GM12891 (cell line): ENCODE results near the gene HOXD10.

Experiments used
- DNase-seq: peaks from one replicate; pipeline ENCODE4 v3.0.0; 2011; ENCODE audit warnings: low spot score; ENCODE audit not compliant: insufficient read length
- FAIRE-seq: peaks from 2 replicates; lab custom pipeline; 2011; peaks lifted over from hg19 to GRCh38; lab: Jason Lieb, UNC
- PAX5 ChIP-seq: IDR thresholded peaks from 2 replicates; pipeline ENCODE4 v1.6.1; 2011; ENCODE audit warnings: low read length, moderate library complexity, mild to moderate bottlenecking; ENCODE audit not compliant: insufficient read depth, severe bottlenecking
- POLR2A ChIP-seq: IDR thresholded peaks from 2 replicates; pipeline ENCODE4 v1.6.1; 2011; ENCODE audit warnings: low read depth, low read length, control low read depth
- POLR2AphosphoS5 ChIP-seq: IDR thresholded peaks from 2 replicates; pipeline ENCODE4 v1.6.1; 2011; ENCODE audit warnings: low read depth, low read length, control low read depth
- POU2F2 ChIP-seq: IDR thresholded peaks from 2 replicates; pipeline ENCODE4 v1.6.1; 2011; ENCODE audit warnings: low read depth, mild to moderate bottlenecking, control low read depth, low read length, moderate library complexity
- SPI1 ChIP-seq: IDR thresholded peaks from 2 replicates; pipeline ENCODE4 v1.6.1; 2011; ENCODE audit warnings: low read depth, low read length, control low read depth
- TAF1 ChIP-seq: IDR thresholded peaks from 2 replicates; pipeline ENCODE4 v1.6.1; 2011; ENCODE audit warnings: low read depth, low read length, control low read depth

HOXD10 gene

DNA sequence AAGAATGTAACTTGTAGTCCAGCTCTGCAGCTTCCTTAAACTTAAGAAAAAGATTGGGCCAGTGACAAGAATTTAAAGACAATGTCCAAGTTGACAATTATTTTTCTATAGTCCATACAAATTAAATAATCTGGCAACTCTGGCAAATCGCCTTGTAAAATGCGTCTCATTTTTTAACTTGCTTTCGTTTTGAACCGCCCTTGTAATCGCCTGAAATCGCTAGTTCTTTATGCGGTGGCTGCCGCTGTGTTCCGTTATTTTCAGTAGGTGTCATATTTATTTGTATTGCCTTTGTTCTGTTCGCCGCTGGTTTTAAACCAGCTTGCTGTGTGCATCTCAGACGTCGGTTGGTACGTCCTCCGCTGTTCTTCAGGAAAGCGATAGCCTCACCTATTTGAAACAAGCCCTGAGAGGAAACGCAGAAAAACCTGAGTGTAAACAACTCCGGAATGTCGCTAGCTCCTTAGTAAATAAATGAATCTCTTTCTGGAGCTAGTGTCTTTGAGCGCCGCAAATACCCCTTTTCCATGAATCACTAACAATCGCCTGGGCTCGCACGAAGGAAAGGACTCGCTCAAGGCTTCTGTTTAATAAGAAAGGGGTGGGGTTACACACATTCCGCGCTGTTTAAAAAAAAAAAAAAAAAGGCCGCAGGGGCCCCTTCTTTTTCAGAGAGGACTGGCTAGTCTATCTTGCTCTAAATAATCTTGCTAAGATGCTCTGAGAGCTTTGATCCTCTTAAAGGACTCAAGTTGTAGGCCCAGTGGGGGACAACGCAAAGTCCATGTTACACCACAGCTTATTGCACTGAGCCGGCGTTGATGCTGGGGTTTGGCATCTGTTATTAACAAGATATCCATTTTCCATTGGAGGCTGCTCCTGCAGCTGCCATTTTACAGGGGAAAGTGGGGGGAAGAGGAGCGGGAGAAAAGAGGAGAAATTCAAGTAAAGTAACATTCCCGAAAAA, 15.9 kb downstream of the HOXD10 start:
- FAIRE-seq = no peak
- DNase-seq = no peak
- TF ChIP-seq POU2F2 = no peak
- no peak for TF ChIP-seq PAX5
- no peak for TF ChIP-seq TAF1
- no peak for TF ChIP-seq POLR2A
- no peak for TF ChIP-seq POLR2AphosphoS5
- no peak for TF ChIP-seq SPI1

GRCh38 chr2:176133389-176133788, 16.8 kb downstream of the HOXD10 start:
- DNase-seq = no peak
- no peak for FAIRE-seq

GRCh38 chr2:176134035-176134434, 17.5 kb downstream of the HOXD10 start:
- DNase-seq = no peak
- TF ChIP-seq PAX5 = no peak
- TF ChIP-seq SPI1 = no peak
- TF ChIP-seq TAF1 = no peak
- TF ChIP-seq POLR2AphosphoS5 = no peak
- no peak for TF ChIP-seq POLR2A
- no peak for TF ChIP-seq POU2F2
- FAIRE-seq = no peak

More at GRCh38 chr2:176133389-176133788, 16.8 kb downstream of the HOXD10 start:
- TF ChIP-seq PAX5 = no peak
- no peak for TF ChIP-seq POLR2AphosphoS5
- TF ChIP-seq POU2F2 = no peak
- TF ChIP-seq TAF1 = no peak
- no peak for TF ChIP-seq POLR2A
- no peak for TF ChIP-seq SPI1

- FAIRE-seq (no peak), DNase-seq (no peak)
- no peak for TF ChIP-seq TAF1
- no peak for TF ChIP-seq POLR2AphosphoS5
- TF ChIP-seq PAX5 = no peak
- no peak for TF ChIP-seq POLR2A
- no peak for TF ChIP-seq POU2F2
- no peak for TF ChIP-seq SPI1
These were observed 18.5 kb downstream of the HOXD10 start for GRCh38 chr2:176135035-176135440.

GRCh38 chr2:176136374-176137251, 20.0 kb downstream of the HOXD10 start:
- DNase-seq = no peak

DNA sequence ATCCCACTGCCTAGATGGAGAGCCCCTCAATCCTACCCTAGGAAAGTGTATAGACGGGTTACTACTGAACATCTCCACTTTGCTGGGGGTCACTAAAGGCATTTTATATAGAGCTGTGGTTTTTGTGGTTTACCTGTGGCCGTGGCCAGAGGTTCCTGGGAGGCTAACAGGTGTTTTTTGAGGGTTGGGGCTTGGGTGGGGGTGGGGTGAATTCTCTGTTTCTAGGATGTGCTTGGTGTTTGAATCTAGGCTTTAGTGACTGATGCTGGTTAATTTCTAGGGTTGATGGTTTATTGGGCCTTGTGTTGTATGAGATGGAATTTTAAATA, 20.6 kb downstream of the HOXD10 start:
- FAIRE-seq = no peak
- no peak for DNase-seq
- TF ChIP-seq TAF1 (no peak), POU2F2 (no peak), PAX5 (no peak), POLR2A (no peak), POLR2AphosphoS5 (no peak), SPI1 (no peak)

More at GRCh38 chr2:176136374-176137251, 20.0 kb downstream of the HOXD10 start:
- TF ChIP-seq SPI1 = no peak
- no peak for TF ChIP-seq POLR2AphosphoS5
- no peak for TF ChIP-seq POU2F2
- no peak for TF ChIP-seq TAF1
- TF ChIP-seq POLR2A = no peak
- TF ChIP-seq PAX5 = no peak
- no peak for FAIRE-seq

DNA sequence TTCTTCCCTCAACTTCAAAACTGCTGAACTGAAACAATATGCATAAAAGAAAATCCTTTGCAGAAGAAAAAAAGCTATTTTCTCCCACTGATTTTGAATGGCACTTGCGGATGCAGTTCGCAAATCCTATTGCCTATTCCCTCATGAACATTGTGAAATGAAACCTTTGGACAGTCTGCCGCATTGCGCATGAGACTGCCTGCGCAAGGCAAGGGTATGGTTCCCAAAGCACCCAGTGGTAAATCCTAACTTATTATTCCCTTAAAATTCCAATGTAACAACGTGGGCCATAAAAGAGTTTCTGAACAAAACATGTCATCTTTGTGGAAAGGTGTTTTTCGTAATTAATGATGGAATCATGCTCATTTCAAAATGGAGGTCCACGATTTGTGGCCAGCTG, 21.3 kb downstream of the HOXD10 start:
- no peak for DNase-seq
- no peak for FAIRE-seq
- TF ChIP-seq POLR2AphosphoS5 (no peak), PAX5 (no peak), POLR2A (no peak), SPI1 (no peak), TAF1 (no peak), POU2F2 (no peak)

- TF ChIP-seq POU2F2 (no peak), POLR2A (no peak), POLR2AphosphoS5 (no peak), SPI1 (no peak), PAX5 (no peak), TAF1 (no peak)
- FAIRE-seq = no peak
- DNase-seq = no peak
These were observed 21.9 kb downstream of the HOXD10 start for GRCh38 chr2:176138526-176138922.
